Measurements from ENCODE around the gene C17orf50.

The C17orf50 gene

DNA sequence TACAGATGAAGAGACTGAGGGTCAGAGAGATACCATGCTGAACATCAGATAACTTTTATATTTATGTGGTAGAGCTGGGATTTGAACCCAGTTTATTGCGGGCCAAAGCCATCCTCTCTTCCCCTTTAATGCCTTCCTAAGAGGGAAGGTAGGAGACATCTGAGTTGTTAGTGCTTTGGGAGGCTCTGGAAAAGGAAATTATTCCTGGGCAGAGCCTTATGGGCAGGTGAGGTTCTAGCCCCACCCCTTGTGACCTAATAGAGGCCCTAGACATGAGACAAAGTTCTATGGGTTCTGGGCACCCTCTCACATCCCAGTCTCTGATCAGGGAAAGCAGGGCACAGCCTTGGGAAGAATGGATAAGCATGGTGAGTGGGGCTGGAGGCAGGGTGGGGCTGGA is at the start of gene C17orf50:
C17orf50 (plus strand) TSS at position 301 of the 400 bp plus-strand sequence; CDS start at position 356, 55 bp downstream.
- DNase-seq = no peak

DNA sequence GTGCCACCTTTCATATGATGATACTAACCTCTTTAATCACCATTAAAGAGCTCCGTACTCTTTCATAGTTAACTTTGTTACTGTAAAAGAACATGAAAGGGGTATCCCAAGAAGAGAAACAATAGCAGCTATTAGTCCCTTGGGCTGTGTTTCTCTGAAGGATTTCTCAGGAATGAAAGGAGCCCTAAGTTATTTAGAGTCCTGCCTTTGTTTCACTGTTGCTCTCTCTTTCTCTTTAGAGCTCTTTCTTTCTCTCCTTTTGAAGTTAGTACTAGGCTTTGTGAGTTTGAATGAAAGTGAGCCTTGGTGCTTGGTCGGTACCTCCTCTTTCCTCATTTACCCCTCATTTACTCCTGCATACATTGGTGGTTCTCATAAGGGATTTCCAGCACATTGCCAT is 49.7 kb upstream of the C17orf50 start:
- no peak for DNase-seq

DNA sequence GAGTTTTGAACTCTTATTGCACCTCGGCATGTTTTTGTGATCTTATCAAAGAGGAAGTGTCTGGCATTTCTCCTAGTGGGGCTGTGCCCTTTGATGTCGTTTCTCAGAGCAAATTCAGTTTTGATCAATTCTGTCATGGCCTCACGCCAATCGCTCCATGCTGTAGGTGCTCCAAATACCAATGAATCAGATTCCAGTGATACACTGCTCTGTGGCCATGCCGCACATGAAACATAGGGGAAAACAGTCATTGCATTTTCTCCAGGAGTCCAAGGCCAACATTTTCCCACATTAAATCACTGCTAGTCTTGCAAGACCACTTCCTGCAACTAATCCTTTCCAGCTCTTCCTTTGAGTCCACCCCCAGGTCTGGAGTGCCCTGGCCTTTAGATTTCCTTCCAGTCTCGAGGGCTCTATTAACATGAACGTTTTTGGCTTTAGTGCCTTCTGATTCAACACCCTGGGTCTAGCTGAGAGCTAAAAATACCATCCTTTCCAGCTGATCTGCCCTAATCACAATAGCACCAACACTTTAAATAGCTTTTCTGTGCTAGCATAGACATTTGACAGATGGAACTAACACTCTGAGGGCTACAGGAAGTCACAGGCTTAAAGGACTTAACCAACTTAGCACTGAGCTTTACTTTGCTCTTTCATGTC is 47.5 kb upstream of the C17orf50 start:
- peak in 1 of 51 donors; percentile 37 for DNase-seq

DNA sequence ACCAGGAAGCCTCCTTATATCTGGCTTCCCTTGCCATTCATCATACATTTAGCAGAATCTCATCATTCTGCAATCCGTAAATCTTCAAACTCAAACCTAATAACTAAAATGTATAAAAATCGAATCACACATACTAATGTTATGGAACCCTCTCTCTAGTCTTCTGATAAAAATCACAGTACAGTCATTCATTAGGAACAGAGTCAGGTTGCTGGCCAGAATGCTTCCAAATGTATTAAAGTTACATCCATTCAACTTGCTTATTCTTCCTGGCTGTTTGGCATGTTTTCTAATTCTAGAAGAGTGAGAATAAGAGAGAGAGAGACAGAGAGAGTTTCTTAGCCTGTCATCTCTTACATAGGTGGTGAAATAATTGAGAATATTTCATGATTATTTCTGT is 45.7 kb upstream of the C17orf50 start:
- DNase-seq = no peak

DNA sequence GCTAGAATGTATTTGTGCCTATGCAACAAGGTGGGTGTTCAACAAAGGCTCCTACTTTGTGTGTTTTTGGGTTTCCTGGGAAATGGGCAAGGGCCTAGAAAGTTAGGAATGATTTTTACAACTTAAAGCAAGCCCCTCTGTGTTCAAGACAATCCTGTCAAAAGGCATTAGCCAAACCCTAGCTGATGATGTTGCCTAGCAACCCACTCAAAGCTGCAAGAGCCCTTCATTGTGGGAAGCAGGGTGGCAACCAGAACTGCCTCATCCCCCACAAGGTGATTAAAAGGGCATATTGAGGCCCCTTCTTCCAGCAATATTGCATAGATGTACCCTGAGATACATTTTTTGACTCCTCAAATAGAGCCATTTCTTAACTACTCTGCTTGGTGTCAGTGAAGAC is 45.3 kb upstream of the C17orf50 start:
- DNase-seq = peak in 5 of 51 donors; percentile 6 to 41 (median 8)

DNA sequence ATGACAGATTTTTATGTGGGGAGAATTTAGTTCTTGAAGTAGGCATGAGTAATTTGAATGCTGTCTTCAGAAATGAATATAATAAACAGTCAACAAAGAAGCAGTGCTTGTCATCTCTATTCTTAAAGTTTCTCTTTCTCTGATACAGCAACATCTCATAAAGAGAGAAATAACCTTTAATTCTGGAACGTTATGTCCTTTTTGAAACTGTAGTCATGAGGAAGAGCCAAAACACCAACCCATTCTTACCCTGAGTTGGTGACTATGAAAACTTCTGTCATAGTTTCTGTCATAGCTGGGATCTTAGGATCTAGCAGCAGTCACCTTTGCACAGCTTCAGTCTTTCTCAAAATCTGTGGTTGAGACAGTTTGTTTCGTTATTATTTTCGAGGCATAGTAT is 44.5 kb upstream of the C17orf50 start:
- no peak for DNase-seq

DNA sequence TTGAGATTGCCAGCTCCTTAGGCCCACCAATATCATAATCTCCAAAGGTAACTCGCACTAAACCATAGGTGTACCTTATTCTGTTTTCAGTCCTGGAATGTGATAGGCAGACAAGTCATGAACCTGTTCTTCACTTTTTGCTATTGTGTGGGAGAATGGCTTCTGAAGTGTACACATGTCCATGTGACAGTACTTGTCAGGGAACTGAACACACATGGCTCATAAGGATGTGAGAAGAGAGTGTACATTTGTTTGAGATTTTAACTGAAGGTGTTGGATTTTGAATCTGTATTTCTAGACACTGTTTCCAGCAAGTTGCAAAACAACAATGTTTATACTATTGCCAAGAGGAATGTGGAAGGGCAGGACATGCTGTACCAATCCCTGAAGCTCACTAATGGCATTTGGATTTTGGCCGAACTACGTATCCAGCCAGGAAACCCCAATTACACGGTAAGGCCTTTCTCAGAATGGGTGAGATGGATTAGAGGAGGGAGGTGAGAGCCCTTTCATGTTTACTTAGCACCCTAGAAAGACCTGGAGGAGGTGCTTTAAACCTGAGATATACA is 43.7 kb upstream of the C17orf50 start:
- no peak for DNase-seq

DNA sequence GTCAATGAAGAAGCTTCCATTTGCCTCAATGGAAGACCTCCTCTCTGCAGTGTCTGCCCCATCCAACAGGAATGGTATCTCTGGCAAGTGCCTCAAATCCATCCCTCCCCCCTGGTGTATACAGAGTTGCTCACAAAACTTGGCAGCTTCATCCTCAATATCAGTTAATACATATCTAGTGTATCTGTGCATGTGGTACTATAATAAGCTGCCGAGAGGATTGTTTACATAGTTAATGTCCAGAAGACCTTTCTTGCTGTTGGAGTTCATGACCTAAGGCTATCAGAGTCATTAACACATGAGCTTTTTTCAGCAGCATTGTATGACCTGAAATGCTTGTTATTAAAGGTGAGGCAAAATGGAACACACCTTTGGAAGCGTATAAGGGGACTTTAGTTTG is 43.2 kb upstream of the C17orf50 start:
- no peak for DNase-seq

DNA sequence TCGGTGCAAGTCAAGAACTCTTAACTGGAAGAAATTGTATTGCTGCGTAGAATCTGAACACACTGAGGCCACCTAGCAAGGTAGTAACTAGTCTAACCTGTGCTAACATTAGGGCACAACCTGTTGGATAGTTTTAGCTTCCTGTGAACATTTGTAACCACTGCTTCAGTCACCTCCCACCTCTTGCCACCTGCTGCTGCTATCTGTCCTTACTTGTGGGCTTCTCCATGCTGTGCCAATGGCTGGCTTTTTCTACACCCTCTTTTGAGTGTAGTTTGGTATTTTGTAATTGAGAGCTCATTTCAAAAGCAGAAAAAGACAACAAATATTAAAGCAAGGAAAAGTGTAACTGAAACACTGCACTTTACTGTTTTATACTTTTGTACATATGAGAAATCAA is 37.0 kb upstream of the C17orf50 start:
- no peak for DNase-seq

DNA sequence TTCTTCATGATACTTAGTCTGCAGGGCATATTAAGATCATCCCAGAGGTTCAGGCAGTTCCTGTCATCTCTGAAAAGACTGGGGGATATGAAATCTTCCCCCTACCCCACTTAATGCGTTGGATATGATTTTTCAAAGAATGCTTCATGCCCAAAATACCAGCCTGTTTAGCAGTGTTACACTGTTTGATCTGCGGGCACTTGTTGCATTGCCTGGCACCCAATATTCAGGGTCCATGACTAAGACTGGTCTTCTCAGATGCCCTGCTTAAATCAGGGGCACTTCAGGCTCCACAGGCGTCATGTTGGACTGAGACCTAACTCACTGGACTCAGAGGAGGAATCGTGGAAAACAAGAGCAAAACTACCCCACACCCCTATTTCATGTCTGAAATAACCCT is 35.6 kb upstream of the C17orf50 start:
- DNase-seq = no peak

DNA sequence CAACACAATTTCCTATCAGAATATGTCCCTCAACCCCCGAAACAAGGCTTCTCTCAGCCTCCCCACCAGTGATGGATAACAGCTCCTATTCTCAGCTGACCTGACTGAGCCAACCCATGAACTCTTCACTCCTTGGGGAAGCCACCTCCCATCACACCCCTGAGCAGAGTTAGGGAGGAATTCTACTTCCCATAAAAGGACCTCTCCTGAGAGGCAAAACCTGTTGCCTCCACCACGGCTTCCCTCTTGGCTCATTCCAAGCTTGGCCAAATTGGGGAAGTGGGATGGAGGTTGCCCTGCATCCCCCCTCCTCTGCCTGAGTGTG is 34.9 kb upstream of the C17orf50 start:
- no peak for DNase-seq

DNA sequence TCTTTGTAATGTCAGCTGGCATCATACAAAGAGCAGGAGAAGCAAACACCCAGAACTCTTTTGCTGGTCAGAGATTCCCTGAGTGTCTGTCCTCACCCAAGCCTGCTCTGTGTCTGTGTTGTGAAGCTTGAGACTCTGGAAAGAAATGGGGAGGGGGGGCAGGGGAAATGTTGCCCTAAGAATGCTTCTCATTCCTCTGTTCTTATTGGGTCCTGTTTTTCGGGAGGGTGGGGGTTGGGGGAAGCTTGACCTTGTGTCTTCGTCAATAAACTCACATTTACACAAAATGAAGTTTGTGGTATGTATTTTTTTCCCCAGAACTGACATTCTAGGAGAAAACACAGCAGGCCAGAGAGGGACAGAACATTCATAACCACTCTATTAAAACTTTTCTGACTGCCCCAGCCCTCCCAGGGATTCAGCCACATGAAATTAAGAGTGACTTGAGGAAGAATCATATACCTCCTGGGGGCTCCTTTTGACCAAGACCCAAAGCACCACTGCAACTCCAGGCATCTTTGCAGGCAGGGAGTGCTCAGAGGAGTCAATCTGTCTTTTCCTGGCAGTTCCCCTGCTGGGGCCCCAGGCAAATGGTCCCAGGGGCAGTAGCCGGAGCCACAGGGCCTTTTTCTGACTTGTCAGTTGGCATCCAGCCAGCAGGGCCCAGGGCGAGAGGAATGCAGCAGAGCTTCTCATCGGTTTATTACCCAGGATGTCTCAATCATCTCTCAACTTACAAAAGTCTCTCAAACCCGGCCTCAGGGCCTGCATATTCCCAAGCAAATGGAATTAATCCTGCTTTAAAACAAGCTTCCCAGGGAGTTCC is 34.3 kb upstream of the C17orf50 start:
- DNase-seq = peak in 1 of 51 donors; percentile 7

DNA sequence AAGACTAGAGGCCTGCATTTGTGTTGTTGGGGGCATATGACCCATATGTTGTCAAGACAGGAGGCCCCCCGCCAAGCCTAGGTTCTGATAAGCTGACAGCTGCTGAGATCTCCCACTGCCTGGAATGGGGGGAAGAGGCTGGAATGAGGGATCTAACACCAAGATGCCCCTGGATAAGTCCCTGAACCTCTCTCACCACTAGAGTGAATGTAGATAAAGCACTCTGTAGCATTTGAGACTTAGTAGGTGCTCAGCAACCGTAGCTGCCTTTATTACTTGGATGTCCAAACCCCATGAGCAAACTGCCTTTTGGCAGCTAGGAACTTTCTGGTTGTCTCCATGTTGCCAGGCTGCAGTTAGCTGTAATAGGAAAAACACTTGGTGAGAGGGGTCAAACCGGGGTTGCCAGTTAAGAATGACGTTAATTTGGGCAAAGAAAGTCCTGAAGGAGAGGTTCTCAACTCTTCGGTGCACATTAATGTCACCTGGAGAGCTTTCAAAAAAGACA is 33.7 kb upstream of the C17orf50 start:
- DNase-seq = no peak

DNA sequence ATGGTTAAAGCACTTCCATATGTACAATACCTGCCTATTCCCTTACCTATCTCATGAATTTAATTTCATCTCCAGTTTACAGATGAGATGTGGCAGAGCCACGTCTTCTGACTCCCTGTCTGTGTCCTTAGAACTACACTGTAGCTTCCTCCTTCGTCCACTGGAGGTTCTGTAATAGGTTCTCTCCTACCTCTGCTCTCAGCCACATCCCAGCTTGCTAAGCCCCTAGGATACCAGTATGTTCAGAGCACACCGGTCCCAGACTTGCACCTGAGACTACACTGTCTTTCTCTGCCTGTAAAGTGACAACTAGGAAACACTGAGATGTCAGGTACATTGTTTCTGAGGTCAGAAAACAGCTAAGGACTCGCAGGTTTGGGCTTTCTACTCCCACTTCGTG is 33.1 kb upstream of the C17orf50 start:
- no peak for DNase-seq

DNA sequence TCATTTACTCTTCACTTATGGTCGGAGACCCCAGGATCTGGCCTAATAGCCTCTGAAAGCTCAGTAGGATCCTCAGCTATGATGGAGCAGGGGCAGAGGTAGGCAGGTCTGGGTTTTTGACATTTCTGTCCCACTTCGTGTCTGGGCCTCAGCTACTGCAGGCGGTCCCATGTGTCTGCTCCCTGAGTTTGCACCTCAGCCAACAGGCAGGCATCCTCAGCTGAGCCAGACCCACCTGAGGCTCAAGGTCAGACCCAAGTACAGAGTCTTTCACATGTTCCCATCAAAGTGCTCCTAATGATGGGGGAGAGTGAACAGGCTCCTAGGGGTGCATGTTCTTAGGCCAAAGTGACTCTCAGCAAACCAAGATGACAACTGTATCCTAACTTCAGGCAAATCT is 32.1 kb upstream of the C17orf50 start:
- DNase-seq = no peak

DNA sequence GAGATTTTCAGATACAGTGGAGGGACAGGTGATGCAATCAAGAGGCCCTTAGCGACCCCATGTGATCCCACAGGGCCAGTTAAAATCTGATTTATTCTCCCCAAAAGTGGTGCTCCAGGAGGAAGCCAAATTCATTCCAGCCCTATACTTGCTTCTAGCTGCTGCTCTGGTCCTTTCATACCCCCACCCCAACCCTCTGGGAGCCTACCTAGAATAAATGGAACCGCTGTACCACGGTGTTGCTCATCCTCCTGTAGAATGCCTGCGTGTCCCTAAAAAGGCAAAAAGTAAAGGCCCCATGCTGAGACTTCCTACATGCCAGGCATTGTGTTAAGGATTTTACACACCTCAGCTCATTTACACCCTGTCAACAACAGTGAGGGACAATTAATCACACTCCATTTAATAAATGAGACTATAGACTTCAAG is 31.3 kb upstream of the C17orf50 start:
- DNase-seq = no peak

DNA sequence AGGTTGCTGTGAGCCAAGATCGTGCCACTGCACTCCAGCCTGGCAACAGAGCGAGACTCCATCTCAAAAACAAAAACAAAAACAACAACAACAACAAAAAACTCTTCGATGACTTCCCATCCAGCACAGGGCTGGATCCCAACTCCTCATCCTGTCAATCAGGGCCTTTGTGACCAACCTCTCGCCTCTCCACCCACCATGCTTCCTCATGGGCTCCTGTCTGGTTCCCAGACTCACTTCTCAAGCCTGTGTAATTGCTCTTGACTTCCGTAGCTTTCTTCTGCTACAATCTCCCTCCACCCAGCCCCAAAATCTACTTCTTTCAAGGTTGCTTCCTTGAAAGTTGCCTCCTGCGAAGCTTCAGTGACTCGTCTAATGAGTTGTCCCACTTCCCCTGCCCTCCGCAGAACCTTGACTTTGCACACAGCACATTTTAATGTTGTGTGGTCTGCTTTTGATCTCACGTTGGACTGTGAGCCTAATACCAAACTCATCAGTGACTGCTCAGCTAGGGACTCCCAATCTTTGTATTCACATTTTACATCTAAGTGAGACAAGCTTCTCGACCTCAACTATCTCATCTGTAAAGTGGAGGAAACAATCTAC is 30.2 kb upstream of the C17orf50 start:
- DNase-seq = no peak

DNA sequence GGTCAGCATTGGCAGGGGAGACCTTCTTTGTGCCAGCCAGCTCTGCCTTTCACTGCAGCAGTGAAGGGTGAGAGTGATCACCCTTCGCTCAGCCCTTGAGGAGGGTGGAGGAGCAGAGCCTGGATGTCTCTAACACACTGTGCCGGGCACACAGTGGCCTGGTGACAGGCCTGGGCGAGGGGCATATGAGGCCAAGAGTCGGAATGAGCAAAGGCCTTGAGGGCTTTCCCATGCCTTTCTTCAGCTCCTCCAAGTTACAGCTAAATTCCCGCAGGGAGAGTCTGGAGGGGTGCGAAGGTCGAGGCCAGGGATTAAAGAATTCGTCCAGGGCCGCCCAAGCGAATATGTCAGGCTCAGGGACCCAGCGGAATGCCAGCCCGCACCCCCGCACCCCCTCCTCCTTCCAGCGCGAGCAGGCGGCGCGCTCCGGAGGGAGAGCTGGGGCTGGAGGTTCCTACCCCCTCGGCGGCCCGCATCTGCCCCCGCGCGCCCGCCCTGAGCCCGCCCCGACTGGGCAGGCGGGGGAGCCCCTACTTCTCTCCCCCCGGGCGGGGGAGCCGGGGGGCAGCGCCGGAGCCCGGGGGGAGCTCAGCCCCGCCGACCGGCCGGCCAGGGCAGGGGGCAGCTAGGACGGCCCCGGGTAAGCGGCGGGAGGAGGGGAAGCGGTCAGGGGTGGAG is 29.3 kb upstream of the C17orf50 start, which contains the start of gene RASL10B:
RASL10B (plus strand) TSS at position 401 of the 678 bp plus-strand sequence. CDS start 3,546 bp downstream, outside the sequence.
- DNase-seq = peak in 37 of 51 donors; percentile 8 to 67 (median 39)

DNA sequence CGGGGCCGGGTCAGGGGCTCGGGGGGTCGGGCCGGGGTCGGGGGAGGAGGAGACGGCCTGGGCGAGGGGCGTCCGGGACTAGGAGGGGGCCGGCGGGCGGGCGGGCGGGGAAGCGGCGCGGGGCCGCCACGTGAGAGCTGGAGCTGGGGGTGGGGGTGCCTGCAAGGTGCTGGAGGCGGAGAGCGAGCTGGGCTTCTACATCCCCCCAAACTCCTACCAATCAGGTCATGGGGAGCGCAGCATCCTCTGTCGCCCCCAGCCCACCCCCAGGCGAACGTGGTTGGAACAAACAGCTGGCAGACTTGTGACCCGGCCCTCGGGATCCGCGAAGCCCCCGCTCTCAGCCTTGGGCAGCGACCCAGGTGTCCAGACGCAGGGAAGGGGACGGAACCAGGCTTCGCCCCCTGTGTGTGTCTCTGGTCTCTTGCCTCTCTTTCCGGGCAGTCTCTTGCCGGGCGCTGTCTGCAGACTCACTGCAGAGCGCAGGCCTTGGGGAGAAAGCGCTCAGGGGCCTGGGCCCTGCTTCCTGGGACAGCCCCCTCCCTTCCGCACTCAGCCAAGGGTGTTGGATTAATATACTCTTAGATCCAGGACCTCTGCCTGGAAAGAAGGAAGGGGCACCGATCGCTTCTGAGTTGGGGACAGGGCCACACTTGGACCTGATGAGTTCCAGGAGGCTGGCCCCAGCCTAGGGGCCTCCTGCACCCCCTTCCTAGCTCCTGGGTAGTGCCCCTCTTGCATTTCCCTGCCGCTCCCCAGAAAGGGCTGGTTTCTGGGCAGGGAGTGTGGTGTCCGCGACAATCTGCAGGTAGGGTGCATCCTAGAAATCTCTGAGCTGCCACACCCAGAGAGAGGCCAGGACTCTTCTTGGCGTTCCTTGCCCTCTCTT is 28.5 kb upstream of the C17orf50 start:
- DNase-seq = peak in 4 of 51 donors; percentile 15 to 34 (median 27)

DNA sequence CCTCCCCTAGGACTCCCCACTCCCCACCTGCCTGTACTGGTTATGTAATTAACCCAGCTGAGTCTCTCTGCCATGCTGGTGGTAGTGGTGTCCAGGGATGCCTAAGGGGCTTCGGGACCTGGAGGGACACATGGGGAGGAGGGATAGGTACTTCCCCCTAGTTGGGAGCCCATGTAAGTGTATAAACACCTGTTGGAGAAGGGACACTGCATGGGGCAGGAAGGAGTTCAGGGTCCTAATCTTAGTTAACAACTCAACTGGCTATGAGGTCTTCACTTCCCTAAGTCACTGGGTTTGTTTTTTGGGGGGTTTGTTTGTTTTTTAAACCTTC is 27.9 kb upstream of the C17orf50 start:
- no peak for DNase-seq
